ACC112 (cell line): ENCODE results near the gene TRMT13.

Experiments used
- H2AFZ ChIP-seq: fragments of 200-600 bp; sonication (generic); one replicate; pipeline ENCODE4 v1.6.0; 2017; ENCODE audit warnings: antibody characterized with exemption, low read length; ENCODE audit not compliant: unreplicated experiment
- H3K27ac ChIP-seq: fragments of 200-600 bp; sonication (generic); 2 replicates; pipeline ENCODE4 v1.5.1; 2014; ENCODE audit warnings: low read depth, mild to moderate bottlenecking, antibody characterized with exemption, low read length, moderate library complexity
- H3K27me3 ChIP-seq: fragments of 200-600 bp; sonication (generic); 2 replicates; pipeline ENCODE4 v1.6.1; 2014; ENCODE audit warnings: mild to moderate bottlenecking, antibody characterized with exemption, low read length, moderate library complexity, mixed read lengths; ENCODE audit not compliant: insufficient read depth
- H3K36me3 ChIP-seq: fragments of 200-600 bp; sonication (generic); 2 replicates; pipeline ENCODE4 v1.6.1; 2016; ENCODE audit warnings: mild to moderate bottlenecking, antibody characterized with exemption, low read length, moderate library complexity, mixed read lengths; ENCODE audit not compliant: insufficient read depth
- H3K4me1 ChIP-seq: fragments of 200-600 bp; sonication (generic); one replicate; pipeline ENCODE4 v1.6.1; 2016; ENCODE audit warnings: low read length, mixed read lengths; ENCODE audit not compliant: insufficient read depth, unreplicated experiment, control insufficient read depth
- H3K4me3 ChIP-seq: fragments of 200-600 bp; sonication (generic); 2 replicates; pipeline ENCODE4 v1.5.1; 2014; ENCODE audit warnings: mild to moderate bottlenecking, low read depth, low read length
- H3K79me2 ChIP-seq: fragments of 200-600 bp; sonication (generic); one replicate; pipeline ENCODE4 v1.6.0; 2016; ENCODE audit warnings: low read length; ENCODE audit not compliant: control insufficient read depth, unreplicated experiment, insufficient read depth

TRMT13 gene

GRCh38 chr1:100130552-100131077 is 2.3 kb upstream of the TRMT13 start:
- Histone ChIP-seq H3K79me2 (peaks cover 80% of the 10 kb centered on the region), H3K36me3 (no peaks in the 10 kb centered on the region), H2AFZ (no peak overlapping the region), H3K27ac (no peak overlapping the region), H3K4me1 (peaks cover 27% of the 10 kb centered on the region), H3K4me3 (peak overlapping the region; percentile 41; the same call in 1 of the 2 replicates), H3K27me3 (no peaks in the 10 kb centered on the region)

- no peaks in the 10 kb centered on the region for H3K36me3 ChIP-seq
- peak overlapping the region; percentile 92 for H3K4me3 ChIP-seq
- H3K27ac ChIP-seq: no peak overlapping the region
- H2AFZ ChIP-seq: peak overlapping the region; percentile 96
- H3K27me3 ChIP-seq: no peaks in the 10 kb centered on the region
- peaks cover 27% of the 10 kb centered on the region for H3K4me1 ChIP-seq
- H3K79me2 ChIP-seq: peaks cover 80% of the 10 kb centered on the region
Measured at GRCh38 chr1:100131623-100132022, 1.3 kb upstream of the TRMT13 start.

GRCh38 chr1:100134872-100135271 is 1.9 kb downstream of the TRMT13 start:
- H3K4me3 ChIP-seq: peak overlapping the region; percentile 92
- H3K36me3 ChIP-seq: peaks cover 6% of the 10 kb centered on the region; the same call in 1 of the 2 replicates
- H3K79me2 ChIP-seq: peaks cover 56% of the 10 kb centered on the region
- no peaks in the 10 kb centered on the region for H3K27me3 ChIP-seq
- H2AFZ ChIP-seq: no peak overlapping the region
- no peak overlapping the region for H3K27ac ChIP-seq
- H3K4me1 ChIP-seq: peaks cover 27% of the 10 kb centered on the region

GRCh38 chr1:100137602-100138001 is 4.6 kb downstream of the TRMT13 start:
- Histone ChIP-seq H2AFZ (no peak overlapping the region), H3K79me2 (peaks cover 29% of the 10 kb centered on the region), H3K36me3 (peaks cover 26% of the 10 kb centered on the region), H3K27me3 (no peaks in the 10 kb centered on the region), H3K4me3 (no peak overlapping the region), H3K27ac (no peak overlapping the region), H3K4me1 (peaks cover 9% of the 10 kb centered on the region)

- no peak overlapping the region for H2AFZ ChIP-seq
- peaks cover 37% of the 10 kb centered on the region for H3K36me3 ChIP-seq
- no peaks in the 10 kb centered on the region for H3K27me3 ChIP-seq
- H3K27ac ChIP-seq: no peak overlapping the region
- H3K4me1 ChIP-seq: no peaks in the 10 kb centered on the region
- H3K79me2 ChIP-seq: no peaks in the 10 kb centered on the region
- no peak overlapping the region for H3K4me3 ChIP-seq
Measured at GRCh38 chr1:100141192-100141591, 8.2 kb downstream of the TRMT13 start.

- H3K27ac ChIP-seq: no peak overlapping the region
- H3K4me3 ChIP-seq: no peak overlapping the region
- no peaks in the 10 kb centered on the region for H3K79me2 ChIP-seq
- H2AFZ ChIP-seq: no peak overlapping the region
- peaks cover 38% of the 10 kb centered on the region for H3K36me3 ChIP-seq
- no peaks in the 10 kb centered on the region for H3K27me3 ChIP-seq
- no peaks in the 10 kb centered on the region for H3K4me1 ChIP-seq
Measured at GRCh38 chr1:100142343-100142742, 9.4 kb downstream of the TRMT13 start.

- Histone ChIP-seq H3K36me3 (peaks cover 32% of the 10 kb centered on the region), H3K79me2 (no peaks in the 10 kb centered on the region), H3K27ac (no peak overlapping the region), H3K27me3 (no peaks in the 10 kb centered on the region), H2AFZ (no peak overlapping the region), H3K4me1 (no peaks in the 10 kb centered on the region), H3K4me3 (no peak overlapping the region)
Measured at GRCh38 chr1:100145116-100145515, 12.2 kb downstream of the TRMT13 start.

- peaks cover 17% of the 10 kb centered on the region for H3K36me3 ChIP-seq
- no peaks in the 10 kb centered on the region for H3K79me2 ChIP-seq
- H2AFZ ChIP-seq: no peak overlapping the region
- no peaks in the 10 kb centered on the region for H3K27me3 ChIP-seq
- H3K4me3 ChIP-seq: no peak overlapping the region
- no peak overlapping the region for H3K27ac ChIP-seq
- H3K4me1 ChIP-seq: no peaks in the 10 kb centered on the region
Measured at GRCh38 chr1:100146958-100147357, 14.0 kb downstream of the TRMT13 start.

- H3K36me3 ChIP-seq: peaks cover 16% of the 10 kb centered on the region
- H2AFZ ChIP-seq: no peak overlapping the region
- no peak overlapping the region for H3K4me3 ChIP-seq
- H3K4me1 ChIP-seq: no peaks in the 10 kb centered on the region
- H3K79me2 ChIP-seq: no peaks in the 10 kb centered on the region
- no peak overlapping the region for H3K27ac ChIP-seq
- no peaks in the 10 kb centered on the region for H3K27me3 ChIP-seq
Measured at GRCh38 chr1:100147875-100148274, 14.9 kb downstream of the TRMT13 start.

GRCh38 chr1:100151679-100152078 is 18.7 kb downstream of the TRMT13 start:
- Histone ChIP-seq H3K36me3 (peaks cover 6% of the 10 kb centered on the region), H2AFZ (no peak overlapping the region), H3K27ac (no peak overlapping the region), H3K4me1 (no peaks in the 10 kb centered on the region), H3K79me2 (no peaks in the 10 kb centered on the region), H3K27me3 (no peaks in the 10 kb centered on the region), H3K4me3 (no peak overlapping the region)

GRCh38 chr1:100152271-100152670 is 19.3 kb downstream of the TRMT13 start:
- H2AFZ ChIP-seq: no peak overlapping the region
- no peaks in the 10 kb centered on the region for H3K27me3 ChIP-seq
- peaks cover 6% of the 10 kb centered on the region for H3K36me3 ChIP-seq
- H3K4me3 ChIP-seq: no peak overlapping the region
- no peaks in the 10 kb centered on the region for H3K79me2 ChIP-seq
- no peak overlapping the region for H3K27ac ChIP-seq
- H3K4me1 ChIP-seq: no peaks in the 10 kb centered on the region
